Measurements from ENCODE around the gene LRFN4.

LRFN4 gene

GRCh38 chr11:66883016-66883965, 26.4 kb downstream of the LRFN4 start:
- TF ChIP-seq CTCF (IDR thresholded peaks at IDR 0.05; ENCODE audit: control insufficient read depth, insufficient read depth, low read depth, low read length, missing control alignments): peak; percentile 67
- H3K4me3 ChIP-seq (ENCODE audit: control insufficient read depth, low read depth, low read length): no peak overlapping the region
- peak; percentile 34 for DNase-seq (ENCODE audit: low read depth)

DNA sequence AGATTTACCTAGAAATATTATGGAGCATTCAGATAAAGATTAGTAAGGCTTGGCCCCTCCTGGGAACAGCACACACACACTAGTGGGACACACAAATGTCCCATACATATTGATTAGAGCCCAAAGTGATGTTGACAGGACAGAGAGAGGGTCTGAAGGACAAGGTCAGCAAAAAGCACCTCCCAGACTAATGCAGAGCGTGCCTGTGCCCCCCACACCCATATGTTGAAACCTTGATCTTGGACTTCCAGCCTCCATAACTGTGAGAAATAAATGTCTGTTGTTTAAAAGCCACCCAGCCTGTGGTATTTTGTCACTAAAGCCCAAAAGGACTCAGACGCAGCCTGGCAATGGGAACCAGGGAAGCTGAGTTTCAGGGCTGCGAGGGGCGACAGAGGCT, 27.6 kb downstream of the LRFN4 start:
- H3K4me3 ChIP-seq (ENCODE audit: control insufficient read depth, low read depth, low read length): no peak overlapping the region
- no peak for DNase-seq (ENCODE audit: low read depth)
- no peak for TF ChIP-seq CTCF (IDR thresholded peaks at IDR 0.05; ENCODE audit: control insufficient read depth, insufficient read depth, low read depth, low read length, missing control alignments)

DNA sequence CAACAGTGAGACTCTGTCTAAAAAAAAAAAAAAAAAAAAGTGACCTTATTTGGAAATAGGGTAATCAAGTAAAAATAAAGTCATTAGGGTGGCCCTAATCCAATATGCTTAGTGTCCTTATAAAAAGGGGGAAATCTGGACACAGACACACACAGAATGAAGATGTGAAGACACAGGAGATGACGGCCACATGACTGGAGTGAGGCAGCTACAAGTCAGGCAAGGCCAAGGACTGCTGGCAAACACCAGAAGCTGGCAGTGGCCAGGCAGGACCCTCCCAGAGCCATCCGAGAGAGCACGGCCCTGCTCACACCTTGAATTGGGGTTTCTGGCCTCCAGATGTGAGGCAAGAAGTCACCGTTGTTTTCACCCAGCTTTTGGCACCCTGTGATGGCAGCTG, 28.6 kb downstream of the LRFN4 start:
- no peak for DNase-seq (ENCODE audit: low read depth)
- TF ChIP-seq CTCF (IDR thresholded peaks at IDR 0.05; ENCODE audit: control insufficient read depth, insufficient read depth, low read depth, low read length, missing control alignments): no peak
- no peak overlapping the region for H3K4me3 ChIP-seq (ENCODE audit: control insufficient read depth, low read depth, low read length)

DNA sequence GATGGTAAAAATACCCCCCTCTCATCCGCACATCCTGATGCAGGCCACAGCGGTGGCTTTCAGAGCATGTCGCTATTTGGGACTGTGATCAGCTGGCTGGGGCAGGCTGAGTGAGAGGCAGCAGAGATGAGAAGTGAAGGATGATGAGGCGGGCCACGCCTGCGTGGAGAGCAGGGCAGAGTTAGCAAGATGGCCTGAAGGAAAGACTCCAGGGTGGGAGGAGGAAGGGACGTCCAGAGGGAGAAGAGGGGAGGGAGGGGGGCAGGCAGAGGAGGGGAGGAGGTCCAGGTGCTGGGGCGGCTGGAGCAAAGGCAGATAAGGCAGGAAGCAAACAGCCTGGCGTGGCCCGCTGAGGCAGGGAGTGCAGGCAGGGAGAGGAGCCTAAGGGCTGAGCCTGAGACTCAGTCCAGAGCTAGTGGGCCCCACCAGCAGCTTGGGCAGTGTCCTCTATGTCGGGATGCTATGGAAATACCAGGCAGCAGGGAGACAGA, 29.1 kb downstream of the LRFN4 start:
- no peak for DNase-seq (ENCODE audit: low read depth)
- no peak for TF ChIP-seq CTCF (IDR thresholded peaks at IDR 0.05; ENCODE audit: control insufficient read depth, insufficient read depth, low read depth, low read length, missing control alignments)
- no peak overlapping the region for H3K4me3 ChIP-seq (ENCODE audit: control insufficient read depth, low read depth, low read length)

DNA sequence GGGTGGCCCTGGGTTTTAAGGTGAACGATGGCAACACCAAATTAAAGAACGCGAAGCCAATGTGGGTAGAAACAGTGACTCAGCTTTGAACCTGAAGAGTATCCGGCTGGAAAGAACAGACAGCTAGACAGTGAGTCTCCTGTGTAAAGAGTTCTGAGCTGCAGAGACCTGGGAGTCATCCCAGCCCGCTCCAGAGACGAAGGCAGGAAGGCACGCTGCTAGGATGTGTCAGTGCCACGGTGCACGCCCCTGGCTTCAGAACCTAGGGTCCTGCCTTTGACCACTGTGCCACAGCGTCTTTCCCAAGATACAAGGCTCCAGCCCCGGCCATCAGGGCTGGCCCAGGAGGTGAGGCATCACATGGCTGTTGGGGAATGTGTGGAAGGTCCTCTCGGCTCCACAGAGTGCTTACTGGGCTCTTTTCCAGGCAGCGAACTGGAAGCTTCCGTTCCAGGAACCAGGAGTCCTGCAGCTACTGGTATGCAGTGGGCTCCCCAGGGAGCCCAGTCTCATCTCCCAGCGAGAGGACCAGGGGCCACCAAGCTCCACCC, 29.9 kb downstream of the LRFN4 start:
- no peak overlapping the region for H3K4me3 ChIP-seq (ENCODE audit: control insufficient read depth, low read depth, low read length)
- TF ChIP-seq CTCF (IDR thresholded peaks at IDR 0.05; ENCODE audit: control insufficient read depth, insufficient read depth, low read depth, low read length, missing control alignments): no peak
- no peak for DNase-seq (ENCODE audit: low read depth)

GRCh38 chr11:66887526-66887925, 30.7 kb downstream of the LRFN4 start:
- no peak overlapping the region for H3K4me3 ChIP-seq (ENCODE audit: control insufficient read depth, low read depth, low read length)
- DNase-seq (ENCODE audit: low read depth): no peak
- TF ChIP-seq CTCF (IDR thresholded peaks at IDR 0.05; ENCODE audit: control insufficient read depth, insufficient read depth, low read depth, low read length, missing control alignments): no peak
